8988T (cell line): ENCODE measurements around the gene EYS.

ENCODE experiments used
- DNase-seq: peaks from one replicate; pipeline ENCODE4 v3.0.0; 2011

EYS gene

GRCh38 chr6:64803470-64804166 lies 903.4 kb downstream of the EYS start:
- no peak for DNase-seq

DNA sequence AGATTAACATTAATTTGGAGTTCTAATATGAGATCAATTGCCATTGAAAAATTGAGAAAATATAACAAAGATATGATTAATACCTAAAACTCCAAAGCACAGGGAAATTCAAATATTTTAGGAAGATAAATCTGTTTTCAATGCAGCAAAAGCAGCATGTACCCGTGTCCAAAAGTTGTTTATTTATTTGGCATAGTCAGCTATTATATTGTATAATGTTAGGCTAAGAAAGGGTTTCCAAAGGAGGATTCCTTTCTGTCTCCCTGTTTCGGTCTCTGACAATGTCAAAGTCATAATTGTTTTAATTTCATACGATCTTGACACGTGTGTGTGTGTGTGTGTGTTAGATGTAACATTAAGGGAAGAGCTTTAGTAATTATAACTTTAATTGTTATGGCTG lies 914.5 kb downstream of the EYS start:
- DNase-seq = no peak

GRCh38 chr6:64789476-64789875 lies 917.5 kb downstream of the EYS start:
- no peak for DNase-seq

GRCh38 chr6:64786736-64787135 lies 920.3 kb downstream of the EYS start:
- DNase-seq = no peak

DNA sequence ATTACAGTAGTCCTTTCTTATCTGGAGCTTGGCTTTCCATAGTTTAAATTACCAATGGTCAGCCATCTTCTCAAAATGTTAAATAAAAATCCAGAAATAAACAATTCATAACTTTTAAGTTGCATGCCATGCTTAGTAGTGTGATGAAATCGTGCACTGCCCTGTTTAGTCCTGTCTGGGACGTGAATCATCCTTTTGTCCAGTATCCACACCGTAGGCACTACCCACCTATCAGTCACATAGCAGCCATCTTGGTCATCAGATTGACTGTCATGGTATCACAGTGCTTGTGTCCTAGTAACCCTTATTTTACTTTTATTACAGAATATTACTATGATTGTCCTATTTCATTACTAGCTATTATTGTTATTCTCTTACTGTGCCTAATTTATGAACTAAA lies 924.1 kb downstream of the EYS start:
- no peak for DNase-seq

DNA sequence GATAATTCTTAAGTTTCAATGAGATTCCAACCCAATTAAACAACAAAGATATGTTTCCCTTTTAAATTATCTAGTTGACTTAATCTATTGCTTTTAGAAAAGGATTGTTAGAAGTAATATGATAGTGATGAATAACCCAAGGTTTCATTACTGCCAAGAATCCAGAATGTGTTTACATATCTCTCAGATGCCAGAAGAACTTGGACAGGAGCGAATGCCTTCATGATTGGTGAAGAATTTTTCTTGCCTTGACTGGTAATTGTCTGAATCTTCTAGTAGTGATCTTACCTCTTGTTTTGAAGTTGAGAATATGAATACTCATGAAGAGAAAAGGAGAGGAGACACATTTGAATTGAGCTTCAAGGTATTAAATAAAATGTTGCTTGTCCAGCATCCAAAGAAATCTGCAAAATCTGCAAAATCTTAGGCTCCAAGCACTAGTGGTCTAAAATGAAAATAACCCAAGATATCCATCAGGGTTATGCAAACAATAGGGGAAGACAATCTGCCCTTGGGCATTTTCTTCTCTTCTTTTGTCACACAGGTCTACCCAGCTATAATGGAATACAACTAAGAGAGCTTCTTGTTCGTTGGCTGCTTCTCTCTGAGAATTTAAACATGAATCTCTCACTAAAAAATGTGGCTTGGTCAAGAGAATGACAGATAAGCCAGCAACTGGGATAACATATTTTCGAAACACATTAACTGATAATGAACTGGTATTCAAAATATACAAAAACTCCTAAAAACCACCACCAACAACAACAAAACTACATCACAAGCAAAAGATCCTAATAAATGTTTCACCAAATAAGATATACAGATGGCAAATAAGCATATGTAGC lies 928.9 kb downstream of the EYS start:
- no peak for DNase-seq

GRCh38 chr6:64776359-64776758 lies 930.7 kb downstream of the EYS start:
- no peak for DNase-seq

DNA sequence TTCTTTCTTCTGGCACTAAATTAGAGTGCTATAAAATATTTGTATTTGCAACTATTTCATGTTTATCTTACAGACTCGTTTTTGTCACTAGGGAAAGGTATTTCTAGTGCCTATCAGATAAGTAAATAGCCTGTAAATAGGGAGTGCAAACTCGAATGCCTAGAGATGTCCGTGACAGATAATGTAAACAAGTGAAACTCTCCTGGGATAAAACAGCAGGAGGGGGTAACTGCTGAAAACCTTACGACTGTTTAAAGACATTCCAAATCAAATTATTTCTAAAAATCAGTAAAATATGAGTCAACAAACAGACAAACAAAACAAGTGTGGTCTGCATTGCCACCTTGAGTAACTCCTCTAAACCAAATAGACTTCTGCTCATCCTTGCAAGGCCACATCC lies 932.1 kb downstream of the EYS start:
- DNase-seq = no peak

DNA sequence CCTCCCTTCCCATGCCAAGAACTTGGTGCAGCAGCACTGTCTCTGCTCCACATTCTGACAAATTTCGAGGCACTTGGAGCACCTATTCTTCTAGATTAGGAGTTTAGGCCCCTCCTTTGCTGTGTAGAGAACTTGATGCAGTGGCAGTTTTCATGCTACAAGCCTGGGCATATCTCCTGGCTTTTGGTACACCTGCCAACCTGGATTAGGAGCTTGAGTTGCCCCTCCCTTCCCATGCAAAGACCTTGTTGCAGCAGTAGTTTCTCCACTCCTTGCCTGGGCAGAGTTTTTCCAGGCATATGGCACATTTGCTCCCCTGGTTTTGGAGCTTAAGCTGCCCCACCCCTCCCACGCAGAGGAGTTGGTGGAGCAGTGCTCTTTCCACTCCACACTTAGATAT lies 956.1 kb downstream of the EYS start:
- DNase-seq = no peak

- DNase-seq = no peak
These were observed 969.6 kb downstream of the EYS start for GRCh38 chr6:64737418-64737817.

GRCh38 chr6:64736421-64736950 lies 970.5 kb downstream of the EYS start:
- DNase-seq = no peak

GRCh38 chr6:64733433-64733832 lies 973.6 kb downstream of the EYS start:
- no peak for DNase-seq

- no peak for DNase-seq
These were observed 974.1 kb downstream of the EYS start for GRCh38 chr6:64732888-64733287.

DNA sequence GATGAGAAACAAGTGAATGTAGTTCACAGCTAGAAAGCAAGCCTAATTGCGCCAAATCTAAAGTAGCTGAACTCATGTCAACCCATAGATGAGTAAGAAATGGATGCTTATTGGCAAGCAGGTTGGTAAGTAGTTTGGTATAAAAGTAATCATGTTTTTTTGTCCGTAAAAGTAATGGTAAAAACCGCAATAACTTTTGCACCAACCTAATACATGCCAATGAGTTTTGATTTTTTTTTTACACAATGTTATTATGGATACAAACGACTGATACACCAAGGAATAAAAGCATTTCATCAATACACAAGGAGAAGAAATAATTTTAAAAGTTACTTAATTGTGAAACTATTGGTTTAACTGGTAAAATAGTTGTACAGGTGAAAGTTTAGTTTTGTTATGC lies 977.5 kb downstream of the EYS start:
- no peak for DNase-seq

DNA sequence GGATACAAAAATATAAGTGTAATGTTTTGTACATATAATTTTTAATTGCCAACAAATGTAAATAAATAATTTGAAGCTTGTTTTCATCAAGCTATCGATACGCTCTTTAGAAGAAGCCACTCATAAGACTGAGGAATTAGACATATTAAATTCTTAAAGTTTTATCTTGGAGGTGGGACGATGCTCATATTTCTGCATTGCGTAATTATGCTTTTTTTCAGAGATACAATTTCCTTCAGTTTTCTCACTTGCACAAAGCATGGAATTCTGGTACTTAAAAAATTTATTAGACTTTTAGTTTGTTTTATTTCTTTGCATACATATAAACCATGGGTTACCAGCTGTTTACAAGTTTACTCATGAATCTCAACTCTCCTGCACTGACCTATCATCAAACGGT lies 980.0 kb downstream of the EYS start:
- DNase-seq = no peak

DNA sequence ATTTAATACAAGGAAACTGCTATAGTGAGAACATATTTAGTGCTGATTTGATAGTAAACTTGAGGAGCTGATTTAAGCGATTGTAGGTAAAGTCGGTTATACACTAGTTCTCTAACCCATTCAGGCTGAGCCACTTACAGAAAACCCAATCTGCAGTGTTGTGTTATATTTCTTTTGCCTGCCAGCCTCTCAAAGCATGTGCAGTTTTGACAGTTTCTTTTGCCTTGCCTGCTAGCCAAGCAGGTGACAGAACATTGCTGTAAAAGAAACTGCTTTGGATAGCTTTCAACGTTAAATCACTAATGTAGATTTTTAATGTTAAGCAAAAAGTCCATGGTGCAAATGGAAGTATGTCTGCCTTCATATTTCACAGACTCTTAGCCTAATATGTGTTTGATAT lies 982.9 kb downstream of the EYS start:
- no peak for DNase-seq

GRCh38 chr6:64723327-64724058 lies 983.5 kb downstream of the EYS start:
- DNase-seq = no peak

DNA sequence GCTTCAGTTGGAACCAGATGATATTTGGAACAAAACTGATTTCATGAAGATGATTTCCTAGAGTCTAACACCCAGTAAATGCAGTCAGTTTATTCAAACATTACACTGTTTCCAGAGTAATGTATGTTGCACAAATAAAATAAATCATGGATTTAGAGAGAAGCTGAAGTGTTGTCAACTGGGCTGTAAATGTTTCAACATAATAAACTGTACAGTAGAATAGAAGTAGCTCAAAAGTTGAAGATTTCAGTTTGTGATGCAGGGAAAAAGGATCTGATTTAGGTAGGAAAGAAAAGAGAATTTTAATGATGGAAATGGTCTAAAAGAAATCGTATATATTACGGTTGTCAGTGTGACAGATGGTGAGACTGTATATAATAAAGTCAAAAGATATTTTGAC lies 985.2 kb downstream of the EYS start:
- no peak for DNase-seq

- no peak for DNase-seq
These were observed 989.7 kb downstream of the EYS start for GRCh38 chr6:64717281-64717680.

GRCh38 chr6:64715624-64716023 lies 991.4 kb downstream of the EYS start:
- DNase-seq = no peak

DNA sequence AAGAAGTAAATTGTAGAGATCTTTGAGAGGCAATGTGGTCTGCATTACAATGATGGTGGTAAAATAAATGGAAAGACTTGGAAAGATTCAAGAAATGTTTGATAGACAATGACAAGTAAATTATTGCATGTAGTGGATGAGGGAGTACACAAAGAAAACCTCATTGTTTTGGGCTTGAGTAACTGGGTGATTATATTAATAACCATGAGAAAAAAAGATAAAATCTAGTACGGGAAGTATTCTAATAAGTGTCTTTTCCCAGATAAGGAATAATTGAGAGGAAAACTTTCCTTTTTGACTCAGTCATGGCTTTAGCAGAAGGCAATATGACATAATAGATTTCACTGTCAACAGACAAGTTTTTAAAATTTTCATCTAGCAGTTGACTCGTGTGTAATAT lies 993.0 kb downstream of the EYS start:
- DNase-seq = no peak

DNA sequence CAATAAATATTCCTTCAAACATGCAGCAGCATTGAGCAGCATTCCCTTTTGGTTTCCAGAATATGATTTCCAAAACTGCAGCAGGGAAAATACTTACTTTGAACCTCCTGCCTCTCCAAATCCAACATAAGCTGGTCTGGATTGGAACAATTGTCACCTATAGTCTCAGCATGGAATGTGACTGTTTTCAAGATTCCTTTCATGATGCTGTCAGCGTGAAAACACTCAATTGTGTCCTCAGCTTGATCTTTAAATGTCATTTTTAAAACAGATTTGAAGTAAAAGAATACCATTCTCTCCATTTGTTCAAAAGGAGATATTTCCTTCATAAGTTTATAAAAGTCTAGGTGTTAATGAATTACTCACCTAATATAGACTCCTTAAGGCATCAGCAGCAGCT lies 993.9 kb downstream of the EYS start:
- DNase-seq = no peak

- no peak for DNase-seq
These were observed 994.4 kb downstream of the EYS start for GRCh38 chr6:64712606-64713005.

DNA sequence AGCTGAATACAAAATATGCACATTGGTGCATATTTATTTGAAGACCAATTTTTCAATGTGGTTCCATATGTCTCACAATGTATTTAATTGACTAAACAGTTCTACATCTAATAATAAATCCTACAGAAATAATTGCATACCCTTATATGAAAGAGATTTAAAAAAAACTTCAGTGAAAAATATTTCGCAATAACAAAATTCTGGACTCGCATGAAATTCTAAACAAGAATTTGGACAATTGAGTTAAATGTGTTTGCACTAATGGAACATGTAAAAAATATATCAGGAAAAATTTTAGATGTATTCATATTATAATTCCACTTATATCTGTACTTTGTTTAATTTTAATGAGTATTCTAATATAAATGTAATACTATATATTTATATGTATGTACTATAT lies 1003.1 kb downstream of the EYS start:
- DNase-seq = no peak
